ENCODE results near the gene TMEM117. TPM values are rescaled to one million over a fixed set of nuclear protein-coding genes. Genes with fewer than 3 reads are reported as not detected.

The TMEM117 gene
- total RNA-seq, 1 donor from 2014 or later: 8.5 TPM

DNA sequence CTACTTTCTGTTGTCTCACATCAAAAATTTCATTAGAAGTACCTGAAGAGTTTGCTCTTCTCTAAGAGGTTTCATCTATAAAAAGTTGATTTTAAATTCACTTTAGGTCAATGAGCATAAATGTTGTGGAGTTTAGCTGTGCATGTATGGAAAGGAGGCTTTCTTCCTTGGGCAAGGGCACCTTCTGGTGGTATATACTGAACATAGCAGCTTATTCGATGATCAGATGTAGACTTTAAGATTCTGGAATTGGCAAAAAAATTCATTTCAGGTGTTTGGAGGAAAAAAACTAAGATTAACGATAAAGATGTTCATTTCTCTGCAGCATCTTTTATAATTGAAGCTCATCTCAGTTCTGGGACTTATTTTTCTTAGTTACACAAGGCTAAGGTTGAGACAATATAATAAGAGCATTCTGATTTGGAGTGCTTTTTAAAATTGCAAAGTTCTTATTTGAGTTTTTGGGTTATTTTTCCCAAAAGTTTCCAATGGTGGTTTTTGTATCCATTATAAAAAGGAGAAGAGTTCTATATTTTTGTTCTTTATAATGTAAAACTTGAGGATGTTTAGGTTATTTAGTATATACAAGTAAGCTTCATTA lies 46.8 kb downstream of the TMEM117 start:
- DNase-seq (ENCODE audit: extremely low read depth, low read depth, low spot score): peak; percentile 27

GRCh38 chr12:43883311-43883710 lies 47.4 kb downstream of the TMEM117 start:
- no peak for DNase-seq (ENCODE audit: extremely low read depth, low read depth, low spot score)

DNA sequence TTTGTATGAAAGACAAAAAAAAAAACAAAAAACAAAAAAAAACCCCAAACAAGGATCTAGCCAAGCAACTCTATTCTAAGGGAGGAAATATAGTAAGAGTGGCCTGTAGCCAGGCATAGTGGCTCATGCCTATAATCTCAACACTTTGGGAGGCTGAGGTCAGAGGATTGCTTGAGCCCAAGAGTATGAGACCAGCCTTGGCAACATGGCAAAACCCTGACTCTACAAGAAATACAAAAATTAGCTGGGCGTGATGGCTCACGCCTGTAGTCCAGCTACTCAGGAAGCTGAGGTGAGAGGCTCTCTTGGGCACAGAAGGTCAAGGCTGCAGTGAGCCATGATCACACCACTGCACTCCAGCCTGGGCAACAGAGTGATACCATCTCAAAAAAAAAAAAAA lies 47.9 kb downstream of the TMEM117 start:
- DNase-seq (ENCODE audit: extremely low read depth, low read depth, low spot score): no peak

DNA sequence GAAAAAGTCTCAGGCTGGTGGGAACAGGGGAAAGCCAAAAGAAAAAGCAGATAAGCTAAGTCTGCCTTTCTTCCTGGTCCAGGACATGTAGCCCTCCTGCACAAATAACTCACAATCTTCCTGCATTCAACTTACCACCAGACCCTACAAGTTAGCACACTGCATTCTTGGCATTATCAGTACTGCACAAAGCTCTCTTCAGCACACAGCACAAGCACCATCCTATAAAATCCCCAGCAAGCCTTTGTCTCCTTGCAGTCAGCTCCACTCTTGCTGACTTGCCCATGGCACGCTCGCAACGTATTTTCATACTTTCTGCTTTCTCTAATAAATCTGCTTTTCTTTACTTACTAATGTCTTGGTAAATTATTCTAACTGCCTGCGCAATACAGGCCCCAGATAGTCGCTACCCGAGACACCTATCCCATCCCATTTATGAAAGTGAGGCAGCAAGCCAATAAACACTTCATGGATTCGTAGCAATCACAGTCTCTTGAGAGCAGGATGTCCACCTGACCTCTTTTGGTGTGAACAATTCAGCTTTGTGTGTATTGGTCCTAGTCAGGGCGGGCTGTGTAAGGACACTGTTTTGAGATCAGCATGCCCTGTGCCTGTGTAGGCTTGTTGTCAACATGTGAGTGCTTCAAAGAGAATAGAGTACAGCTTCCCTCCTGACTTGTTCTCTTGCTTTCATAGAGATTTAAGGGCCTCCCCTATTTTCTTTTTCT lies 49.0 kb downstream of the TMEM117 start:
- no peak for DNase-seq (ENCODE audit: extremely low read depth, low read depth, low spot score)

GRCh38 chr12:43887397-43887796 lies 51.5 kb downstream of the TMEM117 start:
- no peak for DNase-seq (ENCODE audit: extremely low read depth, low read depth, low spot score)

DNA sequence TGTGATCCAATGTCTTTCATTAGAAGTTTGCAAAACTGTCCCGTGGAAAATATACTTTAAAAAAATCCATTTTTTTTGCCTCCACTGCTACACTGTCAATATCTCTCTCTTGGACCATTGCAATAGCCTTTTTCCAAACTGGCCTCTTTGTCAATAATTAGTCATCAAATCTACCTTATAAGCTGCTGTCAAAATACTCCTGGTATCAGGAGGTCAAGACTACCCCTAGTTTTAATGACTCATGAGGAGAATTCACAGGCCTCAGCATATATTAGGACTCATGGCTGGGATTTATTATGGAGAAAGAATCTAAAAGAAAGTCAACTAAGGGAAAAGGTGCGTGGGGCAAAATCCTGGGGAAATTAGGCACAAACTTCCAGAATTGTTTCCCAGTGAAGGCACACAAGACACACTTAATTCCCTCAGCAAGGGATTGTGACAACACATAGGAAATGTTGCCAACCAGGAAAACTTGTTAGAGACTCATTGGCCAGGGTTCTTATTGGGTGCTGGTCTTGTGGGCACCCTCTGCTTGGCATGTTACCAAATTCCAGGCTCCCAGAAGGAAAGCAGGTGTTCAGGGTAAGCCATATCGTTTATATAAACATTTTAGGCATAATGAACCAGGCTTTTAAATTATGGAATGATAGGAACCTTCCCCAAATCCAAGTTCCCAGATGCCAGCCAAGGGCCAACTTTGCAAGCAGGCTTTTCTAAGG lies 56.1 kb downstream of the TMEM117 start:
- DNase-seq (ENCODE audit: extremely low read depth, low read depth, low spot score): no peak

DNA sequence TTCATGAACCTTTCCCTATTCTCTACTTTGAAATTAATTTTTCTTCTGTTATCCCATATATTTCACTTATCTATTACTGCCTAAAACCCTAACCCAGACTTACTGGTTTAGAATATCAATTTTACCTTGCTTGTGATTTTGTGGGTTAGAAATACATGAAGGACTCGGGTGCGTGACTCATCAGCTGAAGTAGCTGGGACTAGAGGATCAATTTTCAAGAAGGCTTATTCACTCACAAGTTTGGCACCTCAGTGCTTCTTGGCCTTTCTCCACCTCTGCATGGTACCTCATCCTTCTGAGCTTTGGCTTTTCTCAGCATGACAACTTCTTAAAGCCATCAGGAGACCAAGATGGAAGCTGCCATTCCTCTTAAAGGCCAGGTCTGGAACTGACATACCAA lies 57.8 kb downstream of the TMEM117 start:
- DNase-seq (ENCODE audit: extremely low read depth, low read depth, low spot score): no peak

GRCh38 chr12:43895580-43896206 lies 59.8 kb downstream of the TMEM117 start:
- DNase-seq (ENCODE audit: extremely low read depth, low read depth, low spot score): no peak

GRCh38 chr12:43896496-43896895 lies 60.6 kb downstream of the TMEM117 start:
- DNase-seq (ENCODE audit: extremely low read depth, low read depth, low spot score): no peak

- no peak for DNase-seq (ENCODE audit: extremely low read depth, low read depth, low spot score)
Measured at GRCh38 chr12:43898474-43898873, 62.6 kb downstream of the TMEM117 start.

- DNase-seq (ENCODE audit: extremely low read depth, low read depth, low spot score): no peak
Measured at GRCh38 chr12:43899574-43899973, 63.7 kb downstream of the TMEM117 start.

DNA sequence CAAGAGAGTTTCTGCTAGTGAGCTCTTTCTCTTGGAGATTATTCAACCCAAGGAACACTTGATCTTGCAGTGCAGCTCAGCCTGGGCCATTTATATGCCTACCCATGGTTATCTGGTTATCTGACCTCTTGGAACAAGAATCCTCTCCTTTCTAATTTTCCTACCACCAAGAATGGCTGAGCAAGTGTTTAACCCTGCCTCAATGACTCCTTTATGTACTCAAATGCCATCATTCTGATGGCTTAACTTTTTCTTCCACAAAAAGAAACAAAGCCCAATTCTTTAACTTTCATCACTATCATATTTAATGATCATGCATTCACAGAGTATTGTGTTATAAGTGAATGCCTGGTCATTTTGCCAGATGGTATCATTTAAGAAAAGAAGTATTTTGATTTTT lies 67.8 kb downstream of the TMEM117 start:
- no peak for DNase-seq (ENCODE audit: extremely low read depth, low read depth, low spot score)

DNA sequence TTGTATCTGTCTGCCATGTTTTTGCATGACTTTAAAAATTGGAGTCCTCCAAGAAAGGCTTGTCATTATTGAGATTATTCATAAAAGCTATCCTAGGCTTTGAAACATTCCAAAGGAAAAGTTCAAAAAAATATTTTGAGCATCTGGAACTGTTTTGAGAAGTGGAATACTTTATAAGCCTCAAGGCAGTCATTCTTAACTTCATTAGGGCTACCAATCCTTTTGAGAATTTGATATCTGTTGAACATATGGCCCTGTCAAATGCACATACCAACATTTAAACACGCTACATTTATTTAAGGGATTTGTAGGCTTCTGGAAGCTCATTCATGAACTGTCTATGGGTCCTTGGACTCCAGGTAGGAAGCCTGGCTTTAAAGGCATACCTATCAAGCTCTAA lies 77.0 kb downstream of the TMEM117 start:
- no peak for DNase-seq (ENCODE audit: extremely low read depth, low read depth, low spot score)

DNA sequence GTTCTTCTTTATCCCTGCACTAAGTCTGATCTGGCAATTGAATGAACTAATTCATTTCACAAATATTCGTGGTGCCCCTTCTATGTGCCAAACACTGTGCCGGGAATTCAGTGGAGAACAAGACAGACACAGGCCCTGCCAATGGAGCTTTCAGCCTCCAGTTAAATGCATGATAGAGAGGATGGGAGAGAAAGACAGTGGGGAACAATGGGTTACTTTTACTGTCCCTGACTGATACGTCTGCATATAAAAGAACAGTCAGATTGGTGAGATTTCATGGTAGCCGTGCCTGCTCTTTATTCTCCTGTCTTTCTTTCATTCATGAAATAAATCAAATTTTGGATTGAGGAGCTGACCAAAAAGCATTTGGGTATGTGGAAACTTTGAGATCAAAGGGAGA lies 78.5 kb downstream of the TMEM117 start:
- DNase-seq (ENCODE audit: extremely low read depth, low read depth, low spot score): no peak

- no peak for DNase-seq (ENCODE audit: extremely low read depth, low read depth, low spot score)
Measured at GRCh38 chr12:43914923-43915468, 79.1 kb downstream of the TMEM117 start.

DNA sequence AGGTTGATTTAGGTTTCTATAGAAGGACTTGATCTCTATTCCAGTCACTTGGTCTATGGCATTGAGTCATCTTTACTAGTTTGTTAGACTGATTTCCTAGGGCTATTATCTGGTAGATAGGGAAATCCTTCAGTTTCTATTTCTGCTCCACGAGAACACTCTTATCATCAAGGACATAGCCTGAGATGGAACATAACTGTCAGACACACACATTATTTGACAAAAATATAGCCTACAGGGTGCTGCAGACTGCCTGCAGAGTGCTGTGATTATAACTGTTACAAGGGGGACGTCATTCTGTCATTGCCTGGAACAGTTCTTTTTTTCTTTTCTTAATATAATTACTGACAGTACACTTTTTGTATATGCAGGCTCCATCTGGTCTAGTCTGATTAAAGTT lies 82.0 kb downstream of the TMEM117 start:
- no peak for DNase-seq (ENCODE audit: extremely low read depth, low read depth, low spot score)

GRCh38 chr12:43921666-43922337 lies 85.9 kb downstream of the TMEM117 start:
- no peak for DNase-seq (ENCODE audit: extremely low read depth, low read depth, low spot score)

- DNase-seq (ENCODE audit: extremely low read depth, low read depth, low spot score): no peak
Measured at GRCh38 chr12:43930032-43930431, 94.2 kb downstream of the TMEM117 start.

- no peak for DNase-seq (ENCODE audit: extremely low read depth, low read depth, low spot score)
Measured at GRCh38 chr12:43931187-43931586, 95.3 kb downstream of the TMEM117 start.

DNA sequence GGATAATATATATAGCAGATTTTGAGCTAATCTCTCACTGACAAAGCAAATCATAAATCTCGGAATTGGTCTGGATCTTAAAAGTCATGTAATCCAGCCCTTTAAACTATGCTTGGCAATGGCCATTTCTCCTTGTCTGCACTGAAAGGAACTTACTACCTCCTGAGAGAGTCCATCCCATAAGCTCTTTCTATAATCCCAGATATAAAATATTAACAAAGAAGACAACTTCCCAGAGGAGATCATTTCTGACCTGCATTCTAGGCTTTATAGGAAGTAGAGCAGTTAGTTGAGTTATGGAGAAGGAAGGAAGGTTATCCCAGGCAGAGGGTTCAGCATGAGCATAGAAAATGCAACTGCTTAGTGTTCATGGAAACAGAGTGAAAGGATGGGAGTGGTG lies 99.7 kb downstream of the TMEM117 start:
- DNase-seq (ENCODE audit: extremely low read depth, low read depth, low spot score): no peak

- DNase-seq (ENCODE audit: extremely low read depth, low read depth, low spot score): no peak
Measured at GRCh38 chr12:43937947-43938346, 102.1 kb downstream of the TMEM117 start.

All from glomerular endothelial cell (primary cell).